Smooth muscle cell of the brain vasculature (primary cell): Measurements from ENCODE around the gene GPR132.
"Not testable (repeated sequence)": the region's sequence is repeated elsewhere in the genome, so short reads cannot be mapped to it uniquely, and the experiment has no call there.

Experiments
- DNase-seq: peaks from one replicate; pipeline ENCODE4 v3.0.0-alpha.2; 2012; ENCODE audit warnings: low read depth, low spot score

Gene GPR132

GRCh38 chr14:105075379-105076295, 10.4 kb upstream of the GPR132 start:
- DNase-seq, result no peak

- no peak for DNase-seq
Observed at GRCh38 chr14:105074601-105075053, 9.4 kb upstream of the GPR132 start.

- no peak for DNase-seq
Observed at GRCh38 chr14:105073720-105074600, 8.7 kb upstream of the GPR132 start.

GRCh38 chr14:105072892-105073719, 7.9 kb upstream of the GPR132 start:
- DNase-seq, result no peak

- no peak for DNase-seq
Observed at GRCh38 chr14:105072381-105072861, 7.2 kb upstream of the GPR132 start.

- no peak for DNase-seq
Observed at GRCh38 chr14:105071942-105072341, 6.7 kb upstream of the GPR132 start.

GRCh38 chr14:105071326-105071725, 6.1 kb upstream of the GPR132 start:
- no peak for DNase-seq

GRCh38 chr14:105070760-105071137, 5.5 kb upstream of the GPR132 start:
- no peak for DNase-seq

GRCh38 chr14:105069871-105070759, 4.9 kb upstream of the GPR132 start:
- DNase-seq, result no peak

GRCh38 chr14:105069522-105069870, 4.3 kb upstream of the GPR132 start:
- no peak for DNase-seq

- DNase-seq, result no peak
Observed at GRCh38 chr14:105068818-105069217, 3.6 kb upstream of the GPR132 start.

- no peak for DNase-seq
Observed at GRCh38 chr14:105067969-105068301, 2.7 kb upstream of the GPR132 start.

GRCh38 chr14:105067140-105067968, 2.1 kb upstream of the GPR132 start:
- DNase-seq, result no peak

GRCh38 chr14:105066240-105067071, 1.2 kb upstream of the GPR132 start:
- no peak for DNase-seq

GRCh38 chr14:105064721-105065143, 498 bp downstream of the GPR132 start:
- DNase-seq, result no peak

GRCh38 chr14:105064001-105064400, 1.2 kb downstream of the GPR132 start:
- DNase-seq, result no peak

GRCh38 chr14:105063506-105063905, 1.7 kb downstream of the GPR132 start:
- not testable (repeated sequence) for DNase-seq

- no peak for DNase-seq
Observed at GRCh38 chr14:105063056-105063455, 2.2 kb downstream of the GPR132 start.

GRCh38 chr14:105062048-105062433, 3.2 kb downstream of the GPR132 start:
- no peak for DNase-seq
